Activated T-helper 2 cell treated with anti-CD3 and anti-CD28 coated beads, Interferon-gamma antibody, Interleukin-2, Interleukin-4, amounts not matched to agents 10 μg/mL and 5 μg/mL and 100 μg/mL, durations not matched to agents 14 hours and 24 hours and 36 hours (primary cell): ENCODE data around the gene BCL7A. TPM values are rescaled to one million over a fixed set of nuclear protein-coding genes. Genes with fewer than 3 reads are reported as not detected.
"Not testable (repeated sequence)": the region's sequence is repeated elsewhere in the genome, so short reads cannot be mapped to it uniquely, and the experiment has no call there.

ENCODE experiments used
- DNase-seq: peaks from one replicate; pipeline ENCODE4 v3.0.0; 2021; ENCODE audit warnings: low spot score
- H3K27ac Mint-ChIP-seq: one replicate; pipeline ENCODE4 v1.8.0; 2021; ENCODE audit warnings: mixed read lengths
- H3K27me3 Mint-ChIP-seq: one replicate; pipeline ENCODE4 v1.8.0; 2021; ENCODE audit warnings: low read depth, mixed read lengths
- H3K36me3 Mint-ChIP-seq: one replicate; pipeline ENCODE4 v1.8.0; 2021; ENCODE audit warnings: low read depth, mixed read lengths
- H3K4me1 Mint-ChIP-seq: one replicate; pipeline ENCODE4 v1.8.0; 2021; ENCODE audit warnings: low read depth, mixed read lengths
- H3K4me3 Mint-ChIP-seq: one replicate; pipeline ENCODE4 v1.8.0; 2021; ENCODE audit warnings: low read depth, mild to moderate bottlenecking, moderate library complexity, mixed read lengths
- H3K9me3 Mint-ChIP-seq: one replicate; pipeline ENCODE4 v1.8.0; 2021; ENCODE audit warnings: mixed read lengths
- intact Hi-C: fragments of 100-400 bp; cut with micrococcal nuclease; formaldehyde crosslinking; loops from one replicate; pipeline ENCODE4 v1.15.1; 2023
- total RNA-seq: library from RNA; stranded (reverse); gene quantifications from 2 replicates; pipeline ENCODE4 v1.2.3, GENCODE V29; 2022

The BCL7A gene
- total RNA-seq, 1 donor from 2014 or later, result 11.4 TPM

GRCh38 chr12:122036153-122036552 lies 14.5 kb downstream of the BCL7A start:
- Mint-ChIP-seq H3K4me1 (no peaks in the 10 kb centered on the region), H3K9me3 (no peaks in the 10 kb centered on the region), H3K36me3 (peaks cover 6% of the 10 kb centered on the region), H3K27me3 (no peaks in the 10 kb centered on the region), H3K27ac (no peak overlapping the region), H3K4me3 (no peak overlapping the region)
- no peak for DNase-seq
- intact Hi-C loops, result no loop called here

GRCh38 chr12:122040579-122041386 lies 19.1 kb downstream of the BCL7A start:
- intact Hi-C loops, result no loop called here
- Mint-ChIP-seq H3K4me1 (no peaks in the 10 kb centered on the region), H3K27me3 (no peaks in the 10 kb centered on the region), H3K4me3 (no peak overlapping the region), H3K36me3 (peaks cover 6% of the 10 kb centered on the region), H3K9me3 (no peaks in the 10 kb centered on the region), H3K27ac (no peak overlapping the region)
- no peak for DNase-seq

GRCh38 chr12:122041458-122041857 lies 19.8 kb downstream of the BCL7A start:
- H3K4me3 Mint-ChIP-seq, H3K27me3 Mint-ChIP-seq, H3K36me3 Mint-ChIP-seq, H3K27ac Mint-ChIP-seq, DNase-seq, intact Hi-C loops, H3K9me3 Mint-ChIP-seq, H3K4me1 Mint-ChIP-seq: not testable (repeated sequence)

GRCh38 chr12:122042910-122043309 lies 21.2 kb downstream of the BCL7A start:
- Mint-ChIP-seq H3K36me3 (no peaks in the 10 kb centered on the region), H3K27ac (no peak overlapping the region), H3K9me3 (no peaks in the 10 kb centered on the region), H3K4me1 (no peaks in the 10 kb centered on the region), H3K27me3 (no peaks in the 10 kb centered on the region), H3K4me3 (no peak overlapping the region)
- intact Hi-C loops, result no loop called here
- no peak for DNase-seq

- H3K9me3 Mint-ChIP-seq, result no peaks in the 10 kb centered on the region
- no peaks in the 10 kb centered on the region for H3K4me1 Mint-ChIP-seq
- intact Hi-C loops, result no loop called here
- H3K27ac Mint-ChIP-seq, result no peak overlapping the region
- no peak for DNase-seq
- H3K27me3 Mint-ChIP-seq, result no peaks in the 10 kb centered on the region
- no peaks in the 10 kb centered on the region for H3K36me3 Mint-ChIP-seq
- H3K4me3 Mint-ChIP-seq, result no peak overlapping the region
Measured at GRCh38 chr12:122043476-122043875, 21.8 kb downstream of the BCL7A start.

- Mint-ChIP-seq H3K36me3 (no peaks in the 10 kb centered on the region), H3K27me3 (no peaks in the 10 kb centered on the region), H3K9me3 (no peaks in the 10 kb centered on the region), H3K4me3 (no peak overlapping the region), H3K4me1 (no peaks in the 10 kb centered on the region), H3K27ac (no peak overlapping the region)
- intact Hi-C loops, result no loop called here
- no peak for DNase-seq
Measured at GRCh38 chr12:122045262-122045661, 23.6 kb downstream of the BCL7A start.

GRCh38 chr12:122046145-122046544 lies 24.5 kb downstream of the BCL7A start:
- H3K36me3 Mint-ChIP-seq, result no peaks in the 10 kb centered on the region
- H3K4me3 Mint-ChIP-seq, result no peak overlapping the region
- intact Hi-C loops, result no loop called here
- no peaks in the 10 kb centered on the region for H3K9me3 Mint-ChIP-seq
- no peaks in the 10 kb centered on the region for H3K4me1 Mint-ChIP-seq
- H3K27ac Mint-ChIP-seq, result no peak overlapping the region
- H3K27me3 Mint-ChIP-seq, result no peaks in the 10 kb centered on the region
- no peak for DNase-seq

GRCh38 chr12:122048151-122048550 lies 26.5 kb downstream of the BCL7A start:
- intact Hi-C loops, result no loop called here
- no peaks in the 10 kb centered on the region for H3K27me3 Mint-ChIP-seq
- no peaks in the 10 kb centered on the region for H3K4me1 Mint-ChIP-seq
- H3K36me3 Mint-ChIP-seq, result no peaks in the 10 kb centered on the region
- no peak overlapping the region for H3K27ac Mint-ChIP-seq
- H3K4me3 Mint-ChIP-seq, result no peak overlapping the region
- DNase-seq, result no peak
- no peaks in the 10 kb centered on the region for H3K9me3 Mint-ChIP-seq

- no peaks in the 10 kb centered on the region for H3K27me3 Mint-ChIP-seq
- no peaks in the 10 kb centered on the region for H3K9me3 Mint-ChIP-seq
- H3K4me3 Mint-ChIP-seq, result no peak overlapping the region
- H3K27ac Mint-ChIP-seq, result no peak overlapping the region
- H3K36me3 Mint-ChIP-seq, result no peaks in the 10 kb centered on the region
- intact Hi-C loops, result no loop called here
- H3K4me1 Mint-ChIP-seq, result peaks cover 2% of the 10 kb centered on the region
- no peak for DNase-seq
Measured at GRCh38 chr12:122049827-122050226, 28.1 kb downstream of the BCL7A start.

- H3K4me1 Mint-ChIP-seq, result peaks cover 2% of the 10 kb centered on the region
- no peak overlapping the region for H3K4me3 Mint-ChIP-seq
- no peak for DNase-seq
- intact Hi-C loops, result no loop called here
- H3K9me3 Mint-ChIP-seq, result no peaks in the 10 kb centered on the region
- no peaks in the 10 kb centered on the region for H3K36me3 Mint-ChIP-seq
- H3K27ac Mint-ChIP-seq, result no peak overlapping the region
- H3K27me3 Mint-ChIP-seq, result no peaks in the 10 kb centered on the region
Measured at GRCh38 chr12:122050706-122051105, 29.0 kb downstream of the BCL7A start.

GRCh38 chr12:122051231-122051876 lies 29.7 kb downstream of the BCL7A start:
- intact Hi-C loops, result no loop called here

GRCh38 chr12:122052285-122052684 lies 30.6 kb downstream of the BCL7A start:
- no peaks in the 10 kb centered on the region for H3K27me3 Mint-ChIP-seq
- DNase-seq, result no peak
- intact Hi-C loops, result no loop called here
- no peak overlapping the region for H3K4me3 Mint-ChIP-seq
- H3K27ac Mint-ChIP-seq, result no peak overlapping the region
- H3K9me3 Mint-ChIP-seq, result no peaks in the 10 kb centered on the region
- H3K36me3 Mint-ChIP-seq, result peaks cover 6% of the 10 kb centered on the region
- H3K4me1 Mint-ChIP-seq, result peaks cover 2% of the 10 kb centered on the region

More at GRCh38 chr12:122051231-122051876, 29.7 kb downstream of the BCL7A start:
- no peak overlapping the region for H3K27ac Mint-ChIP-seq
- H3K4me3 Mint-ChIP-seq, result no peak overlapping the region
- DNase-seq, result no peak
- no peaks in the 10 kb centered on the region for H3K9me3 Mint-ChIP-seq
- H3K4me1 Mint-ChIP-seq, result peaks cover 2% of the 10 kb centered on the region
- no peaks in the 10 kb centered on the region for H3K27me3 Mint-ChIP-seq
- no peaks in the 10 kb centered on the region for H3K36me3 Mint-ChIP-seq

- Mint-ChIP-seq H3K27me3 (no peaks in the 10 kb centered on the region), H3K9me3 (no peaks in the 10 kb centered on the region), H3K4me1 (peaks cover 2% of the 10 kb centered on the region), H3K36me3 (peaks cover 8% of the 10 kb centered on the region), H3K4me3 (no peak overlapping the region), H3K27ac (no peak overlapping the region)
- intact Hi-C loops, result loop anchor here (1.0 kb wide), 2 partner anchors 68 to 136 kb away; no protein-coding TSS in a partner anchor
- DNase-seq, result no peak
Measured at GRCh38 chr12:122054842-122055520, 33.3 kb downstream of the BCL7A start.
